ENCODE data around the gene LAS1L. TPM values are rescaled to one million over a fixed set of nuclear protein-coding genes. Genes with fewer than 3 reads are reported as not detected.

Gene LAS1L
- total RNA-seq, result 10 to 100 TPM; 13.9 to 28.6 (median 18.5) TPM

GRCh38 chrX:65534450-65535292, at the start of gene LAS1L:
Gene LAS1L (minus strand): TSS chrX:65534787. CDS start chrX:65534715, 72 bp downstream.
- TF ChIP-seq, protein P1, sequence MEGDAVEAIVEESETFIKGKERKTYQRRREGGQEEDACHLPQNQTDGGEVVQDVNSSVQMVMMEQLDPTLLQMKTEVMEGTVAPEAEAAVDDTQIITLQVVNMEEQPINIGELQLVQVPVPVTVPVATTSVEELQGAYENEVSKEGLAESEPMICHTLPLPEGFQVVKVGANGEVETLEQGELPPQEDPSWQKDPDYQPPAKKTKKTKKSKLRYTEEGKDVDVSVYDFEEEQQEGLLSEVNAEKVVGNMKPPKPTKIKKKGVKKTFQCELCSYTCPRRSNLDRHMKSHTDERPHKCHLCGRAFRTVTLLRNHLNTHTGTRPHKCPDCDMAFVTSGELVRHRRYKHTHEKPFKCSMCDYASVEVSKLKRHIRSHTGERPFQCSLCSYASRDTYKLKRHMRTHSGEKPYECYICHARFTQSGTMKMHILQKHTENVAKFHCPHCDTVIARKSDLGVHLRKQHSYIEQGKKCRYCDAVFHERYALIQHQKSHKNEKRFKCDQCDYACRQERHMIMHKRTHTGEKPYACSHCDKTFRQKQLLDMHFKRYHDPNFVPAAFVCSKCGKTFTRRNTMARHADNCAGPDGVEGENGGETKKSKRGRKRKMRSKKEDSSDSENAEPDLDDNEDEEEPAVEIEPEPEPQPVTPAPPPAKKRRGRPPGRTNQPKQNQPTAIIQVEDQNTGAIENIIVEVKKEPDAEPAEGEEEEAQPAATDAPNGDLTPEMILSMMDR (IDR thresholded peaks at IDR 0.05; ENCODE audit: low read depth), result no peak

- TF ChIP-seq, protein P1 (IDR thresholded peaks at IDR 0.05; ENCODE audit: low read depth), result no peak
Measured at GRCh38 chrX:65582450-65583082, 48.0 kb upstream of the LAS1L start.

GRCh38 chrX:65581661-65582339, 47.2 kb upstream of the LAS1L start:
- TF ChIP-seq, protein P1 (IDR thresholded peaks at IDR 0.05; ENCODE audit: low read depth), result no peak

- TF ChIP-seq, protein P1 (IDR thresholded peaks at IDR 0.05; ENCODE audit: low read depth), result no peak
Measured at GRCh38 chrX:65578346-65578745, 43.8 kb upstream of the LAS1L start.

GRCh38 chrX:65576160-65576559, 41.6 kb upstream of the LAS1L start:
- TF ChIP-seq, protein P1 (IDR thresholded peaks at IDR 0.05; ENCODE audit: low read depth), result no peak

GRCh38 chrX:65575022-65575421, 40.4 kb upstream of the LAS1L start:
- TF ChIP-seq, protein P1 (IDR thresholded peaks at IDR 0.05; ENCODE audit: low read depth), result no peak

- TF ChIP-seq, protein P1 (IDR thresholded peaks at IDR 0.05; ENCODE audit: low read depth), result no peak
Measured at GRCh38 chrX:65574356-65574755, 39.8 kb upstream of the LAS1L start.
